Epithelial cell of esophagus (primary cell): Measurements from ENCODE around the gene DDC.
"Not testable (repeated sequence)": the region's sequence is repeated elsewhere in the genome, so short reads cannot be mapped to it uniquely, and the experiment has no call there.

Experiments
- DNase-seq: peaks from one replicate; pipeline ENCODE4 v3.0.0; 2010; ENCODE audit warnings: low read depth
- H3K4me3 ChIP-seq: 2 replicates; pipeline ENCODE4 v1.5.1; 2011; ENCODE audit warnings: mild to moderate bottlenecking, low read length, control low read depth
- CTCF ChIP-seq: IDR thresholded peaks from 2 replicates; pipeline ENCODE4 v1.5.1; 2011; ENCODE audit warnings: low read depth, mild to moderate bottlenecking, low read length, control low read depth, inconsistent platforms; ENCODE audit not compliant: insufficient read depth; ENCODE audit errors: missing control alignments

DDC gene

GRCh38 chr7:50589364-50589763 is 24.2 kb upstream of the DDC start:
- TF ChIP-seq CTCF: no peak
- no peak overlapping the region for H3K4me3 ChIP-seq
- no peak for DNase-seq

GRCh38 chr7:50588937-50589336 is 23.7 kb upstream of the DDC start:
- TF ChIP-seq CTCF: peak; percentile 18
- H3K4me3 ChIP-seq: no peak overlapping the region
- no peak for DNase-seq

GRCh38 chr7:50587737-50588136 is 22.5 kb upstream of the DDC start:
- TF ChIP-seq CTCF: no peak
- H3K4me3 ChIP-seq: no peak overlapping the region
- no peak for DNase-seq

GRCh38 chr7:50584793-50585408 is 19.7 kb upstream of the DDC start:
- no peak for TF ChIP-seq CTCF
- no peak overlapping the region for H3K4me3 ChIP-seq
- DNase-seq: peak; percentile 97

GRCh38 chr7:50584386-50584785 is 19.2 kb upstream of the DDC start:
- no peak for DNase-seq
- H3K4me3 ChIP-seq: no peak overlapping the region
- TF ChIP-seq CTCF: no peak

- H3K4me3 ChIP-seq, DNase-seq: not testable (repeated sequence)
These were observed 18.1 kb upstream of the DDC start for GRCh38 chr7:50583295-50583694.

GRCh38 chr7:50582271-50582670 is 17.1 kb upstream of the DDC start:
- not testable (repeated sequence) for H3K4me3 ChIP-seq, DNase-seq

- DNase-seq, H3K4me3 ChIP-seq: not testable (repeated sequence)
These were observed 15.5 kb upstream of the DDC start for GRCh38 chr7:50580666-50581065.

GRCh38 chr7:50580057-50580456 is 14.9 kb upstream of the DDC start:
- no peak overlapping the region for H3K4me3 ChIP-seq
- no peak for DNase-seq
- no peak for TF ChIP-seq CTCF

GRCh38 chr7:50578105-50578504 is 12.9 kb upstream of the DDC start:
- not testable (repeated sequence) for DNase-seq, H3K4me3 ChIP-seq
